H7 (cell line): Measurements from ENCODE around the gene XAB2. TPM values are rescaled to one million over a fixed set of nuclear protein-coding genes. Genes with fewer than 3 reads are reported as not detected.

Experiments used
- DNase-seq: peaks from one replicate; pipeline ENCODE4 v3.0.0; 2012
- H3K27me3 ChIP-seq: 2 replicates; pipeline ENCODE4 v1.6.0; 2011; ENCODE audit warnings: mild to moderate bottlenecking, low read length; ENCODE audit not compliant: control insufficient read depth, insufficient read depth
- H3K36me3 ChIP-seq: replicated peaks from 2 replicates; pipeline ENCODE4 v1.5.1; 2011; ENCODE audit warnings: low read length; ENCODE audit not compliant: control insufficient read depth, insufficient read depth
- H3K4me3 ChIP-seq: 2 replicates; pipeline ENCODE4 v1.5.1; 2011; ENCODE audit warnings: low read depth, mild to moderate bottlenecking, control low read depth, low read length, moderate library complexity; ENCODE audit not compliant: insufficient read depth
- total RNA-seq: library from RNA; depleted of rRNA; stranded (reverse); fragments of >200 nt; shearing (Covaris generic); gene quantifications from 2 replicates; pipeline ENCODE4 v1.2.3, GENCODE V29; 2014; rRNA removed

Gene XAB2
- 79.6 and 81.1 TPM in 2 replicates for total RNA-seq

DNA sequence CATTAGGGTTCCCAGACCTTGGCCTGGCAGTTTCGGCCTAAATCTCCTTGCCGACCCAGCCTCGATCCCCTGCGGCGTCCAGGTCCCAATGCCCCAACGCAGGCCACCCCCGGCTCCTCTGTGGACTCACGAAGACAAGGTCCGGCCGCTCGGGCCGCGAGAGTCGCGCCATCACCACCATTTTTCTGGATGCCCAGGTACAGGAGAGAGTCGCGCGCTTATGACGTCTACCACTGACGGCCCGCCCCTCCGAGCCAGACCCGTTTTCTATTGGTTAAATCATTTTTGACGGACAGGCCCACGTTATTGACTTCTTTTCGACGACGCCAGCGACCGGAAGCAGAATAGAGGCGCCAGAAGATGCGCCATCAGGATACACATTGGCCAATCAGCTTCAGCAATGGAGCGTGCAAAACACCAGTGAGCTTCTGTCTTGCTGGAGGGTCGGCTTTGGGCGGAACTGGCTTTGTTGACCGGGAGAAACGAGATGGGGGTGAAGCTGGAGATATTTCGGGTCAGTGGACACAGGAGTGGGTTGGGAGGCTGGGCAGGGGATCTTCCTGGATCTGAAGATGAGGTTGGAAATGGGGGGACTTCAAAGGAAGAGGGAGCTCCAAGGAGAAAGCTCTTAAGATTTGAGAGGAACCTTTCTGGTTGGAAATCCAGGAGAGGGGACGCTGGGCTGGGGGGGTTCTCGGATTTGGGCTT is at the start of gene XAB2, which contains the start of gene PET100:
Gene XAB2 (minus strand): TSS at position 199 of the 708 bp plus-strand sequence. CDS start 18 bp downstream, at position 181.
Gene PET100 (plus strand): TSS at position 447 of the 708 bp plus-strand sequence. CDS start 41 bp downstream, at position 488.
- Histone ChIP-seq H3K4me3 (peak within 1 kb of the TSS; percentile 95), H3K36me3 (peaks cover 4% of the 10 kb centered on the region), H3K27me3 (no peaks in the 10 kb centered on the region; the same call in 1 of the 2 replicates)
- peak; percentile 99 for DNase-seq

DNA sequence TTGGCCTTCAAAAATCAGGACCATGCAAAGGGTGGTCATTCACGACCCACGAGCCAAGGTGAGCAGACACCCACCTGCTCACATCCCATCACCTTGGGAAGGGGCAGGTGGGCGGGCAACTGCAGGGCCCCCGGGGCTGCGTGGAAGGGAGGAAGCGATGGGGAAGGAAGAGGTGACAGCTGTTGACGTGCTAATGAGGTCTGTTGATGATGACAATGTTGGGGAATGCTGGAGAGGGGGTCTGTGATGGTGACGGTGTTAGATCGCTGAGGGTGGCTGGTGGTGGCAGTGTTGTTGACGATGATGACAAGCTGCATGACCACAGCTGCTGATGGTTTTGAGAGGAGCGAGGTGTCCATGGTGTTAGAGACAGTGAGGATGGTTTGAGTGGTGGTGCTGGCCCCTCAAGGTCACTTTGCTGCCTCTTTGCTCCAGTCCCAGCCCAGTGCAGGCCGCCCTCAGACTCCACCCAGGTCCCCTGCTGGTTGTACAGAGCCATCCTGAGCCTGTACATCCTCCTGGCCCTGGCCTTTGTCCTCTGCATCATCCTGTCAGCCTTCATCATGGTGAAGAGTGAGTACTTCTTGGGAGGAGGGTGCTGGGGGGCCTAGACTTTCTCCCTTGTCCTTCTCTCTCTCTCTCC is 48.4 kb upstream of the XAB2 start:
- DNase-seq = no peak
- Histone ChIP-seq H3K4me3 (no peak overlapping the region; the same call in 1 of the 2 replicates), H3K36me3 (peaks cover 2% of the 10 kb centered on the region; the same call in 1 of the 2 replicates), H3K27me3 (peaks cover 7% of the 10 kb centered on the region; the same call in 1 of the 2 replicates)

DNA sequence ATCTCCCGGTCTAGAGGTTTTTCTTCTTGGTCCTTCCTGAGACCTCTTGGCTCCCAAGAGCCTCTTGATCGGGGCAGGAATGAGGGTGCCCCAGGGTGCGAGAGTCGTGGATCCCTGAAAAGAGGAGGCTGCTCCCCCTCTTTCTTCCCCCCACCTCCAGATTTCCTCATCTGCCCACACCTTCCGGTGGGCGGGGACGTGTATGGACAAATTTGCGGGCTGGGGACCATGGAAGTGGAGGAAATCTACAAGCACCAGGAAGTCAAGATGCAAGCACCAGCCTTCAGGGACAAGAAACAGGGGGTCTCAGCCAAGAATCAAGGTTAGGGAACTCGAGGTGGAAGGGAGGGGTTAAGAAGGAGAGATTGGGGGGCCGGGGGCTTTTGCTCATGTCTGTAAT is 47.5 kb upstream of the XAB2 start, which contains the start of gene MCEMP1:
Gene MCEMP1 (plus strand): TSS at position 237 of the 400 bp plus-strand sequence. CDS start 31 bp downstream, at position 268.
- Histone ChIP-seq H3K27me3 (peaks cover 12% of the 10 kb centered on the region), H3K36me3 (no peaks in the 10 kb centered on the region), H3K4me3 (no peak within 1 kb of the TSS)
- DNase-seq = no peak

DNA sequence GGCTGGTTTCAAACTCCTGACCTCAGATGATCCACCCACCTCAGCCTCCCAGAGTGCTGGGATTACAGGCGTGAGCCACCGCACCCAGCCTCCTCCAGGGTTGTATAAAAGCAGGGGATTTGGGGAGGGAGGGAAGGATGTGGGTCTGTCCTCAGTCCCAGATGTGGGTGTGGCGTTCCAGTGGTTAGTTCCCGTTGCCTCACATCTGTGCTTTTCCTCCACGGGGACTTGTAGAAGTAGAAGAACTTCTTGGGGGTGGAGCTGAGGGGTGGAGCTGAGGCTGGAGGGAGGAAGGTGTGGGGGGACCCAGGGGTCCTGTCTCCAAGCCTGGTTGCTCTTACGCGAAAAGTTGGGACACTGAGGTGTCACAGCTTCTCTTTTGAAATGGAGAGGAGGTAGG is 47.0 kb upstream of the XAB2 start:
- peaks cover 12% of the 10 kb centered on the region for H3K27me3 ChIP-seq
- DNase-seq = no peak
- no peaks in the 10 kb centered on the region for H3K36me3 ChIP-seq
- no peak overlapping the region for H3K4me3 ChIP-seq

DNA sequence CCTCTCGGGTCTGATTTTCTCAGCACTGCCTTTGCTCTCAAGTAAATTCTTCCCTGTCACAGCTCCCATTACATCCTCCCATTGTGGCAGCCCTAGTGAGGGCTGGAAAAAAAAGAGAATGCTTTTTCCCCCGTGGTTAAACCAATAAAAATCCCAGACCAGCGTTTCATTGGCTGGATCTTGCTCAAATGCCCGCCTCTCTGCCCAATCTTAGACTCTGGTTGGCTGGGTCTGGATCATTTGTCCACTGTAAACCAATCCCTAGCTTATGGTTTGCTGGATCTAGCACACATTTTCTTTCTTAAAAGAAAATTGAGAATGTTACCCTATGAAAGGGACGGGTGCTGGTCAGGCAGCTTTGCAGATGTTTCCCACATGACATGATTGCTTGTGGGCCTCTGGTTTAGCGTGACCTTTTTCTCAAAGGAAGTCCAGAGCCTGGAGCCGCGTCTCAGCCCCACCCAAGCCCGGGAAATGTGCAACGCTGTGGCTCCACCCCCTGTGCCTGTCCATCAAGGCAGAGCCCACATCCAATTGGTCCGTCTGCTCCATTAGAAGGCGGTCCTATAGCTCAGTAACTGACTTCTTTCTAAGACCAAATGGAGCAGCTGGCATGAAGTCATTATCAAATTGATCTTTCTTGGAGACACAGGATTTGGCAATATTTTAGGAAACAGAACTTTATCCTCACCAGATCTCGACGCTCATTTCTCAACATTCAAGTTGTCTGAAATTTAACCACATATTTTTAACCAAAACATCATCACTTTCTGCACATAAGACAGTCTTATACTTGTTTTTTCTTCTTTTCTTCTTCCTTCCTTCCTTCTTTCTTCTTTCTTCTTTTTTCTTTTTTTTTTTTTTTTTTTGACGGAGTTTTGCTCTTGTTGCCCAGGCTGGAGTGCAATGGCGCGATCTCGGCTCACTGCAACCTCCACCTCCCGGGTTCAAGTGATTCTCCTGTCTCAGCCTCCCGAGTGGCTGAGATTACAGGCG is 45.0 kb upstream of the XAB2 start:
- H3K27me3 ChIP-seq = peaks cover 23% of the 10 kb centered on the region
- peak; percentile 92 for DNase-seq
- no peaks in the 10 kb centered on the region for H3K36me3 ChIP-seq
- no peak overlapping the region for H3K4me3 ChIP-seq

DNA sequence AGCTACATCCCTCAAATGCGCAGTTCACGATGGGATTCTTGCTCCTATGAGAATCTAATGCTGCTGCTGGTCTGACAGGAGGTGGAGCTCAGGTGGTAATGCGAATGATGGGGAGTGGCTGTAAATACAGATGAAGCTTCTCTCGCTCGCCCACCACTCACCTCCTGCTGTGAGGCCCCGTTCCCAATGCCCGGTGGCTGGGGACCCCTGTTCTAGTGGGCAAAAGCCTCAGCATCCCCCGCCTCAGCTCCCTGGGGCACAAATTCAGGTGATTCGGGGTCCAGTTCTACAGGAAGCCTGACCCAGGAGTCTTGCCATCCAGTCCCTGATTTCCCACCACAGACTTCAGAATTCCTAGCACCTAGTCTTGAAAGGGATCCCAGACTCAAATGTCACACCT is 43.2 kb upstream of the XAB2 start:
- Histone ChIP-seq H3K36me3 (no peaks in the 10 kb centered on the region), H3K27me3 (peaks cover 26% of the 10 kb centered on the region), H3K4me3 (no peak overlapping the region)
- DNase-seq = no peak

DNA sequence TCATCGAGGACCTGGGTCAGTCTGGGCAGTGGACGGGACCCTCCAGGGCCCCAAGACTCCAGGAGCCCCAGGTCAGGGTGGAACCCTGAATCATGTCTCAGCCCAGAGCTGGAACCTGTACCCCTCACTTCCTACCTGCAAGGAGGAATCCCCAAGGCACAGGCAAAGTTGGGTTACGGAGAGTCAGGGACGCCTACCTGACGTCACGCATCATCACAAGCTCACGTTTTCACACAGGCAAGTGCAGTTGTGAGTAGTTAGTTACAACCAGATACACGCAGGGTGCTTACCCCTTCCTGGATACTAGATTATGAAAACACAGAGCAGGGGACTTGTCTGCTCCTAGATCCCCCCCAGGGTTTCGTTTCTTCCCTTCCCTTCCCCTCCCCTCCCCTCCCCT is 41.4 kb upstream of the XAB2 start:
- peaks cover 26% of the 10 kb centered on the region for H3K27me3 ChIP-seq
- no peaks in the 10 kb centered on the region for H3K36me3 ChIP-seq
- H3K4me3 ChIP-seq = peak overlapping the region; percentile 55
- no peak for DNase-seq

DNA sequence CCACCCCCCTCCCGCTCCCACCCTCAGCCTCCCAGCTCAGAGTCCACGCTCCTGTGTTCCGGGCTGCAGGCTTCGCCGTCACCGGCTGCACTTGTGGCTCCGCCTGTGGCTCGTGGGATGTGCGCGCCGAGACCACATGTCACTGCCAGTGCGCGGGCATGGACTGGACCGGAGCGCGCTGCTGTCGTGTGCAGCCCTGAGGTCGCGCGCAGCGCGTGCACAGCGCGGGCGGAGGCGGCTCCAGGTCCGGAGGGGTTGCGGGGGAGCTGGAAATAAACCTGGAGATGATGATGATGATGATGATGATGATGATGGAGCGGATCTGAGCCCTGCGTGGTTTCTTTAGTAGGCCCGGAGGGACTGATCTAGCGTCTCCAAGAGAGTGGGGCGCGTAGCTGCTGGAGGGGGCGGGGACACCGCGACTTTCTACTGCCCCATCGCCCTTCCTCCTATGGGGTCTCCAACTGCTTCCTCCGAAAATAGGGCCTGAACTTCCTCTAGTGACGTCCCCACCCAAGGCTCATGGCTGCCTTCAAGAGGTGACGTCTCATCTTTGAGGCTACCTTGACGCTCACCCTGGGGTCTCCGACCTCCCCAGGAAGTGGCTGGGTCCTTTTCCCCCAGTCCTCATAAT is 40.9 kb upstream of the XAB2 start:
- Histone ChIP-seq H3K36me3 (no peaks in the 10 kb centered on the region), H3K4me3 (peak overlapping the region; percentile 55), H3K27me3 (peaks cover 26% of the 10 kb centered on the region)
- peak; percentile 80 for DNase-seq

DNA sequence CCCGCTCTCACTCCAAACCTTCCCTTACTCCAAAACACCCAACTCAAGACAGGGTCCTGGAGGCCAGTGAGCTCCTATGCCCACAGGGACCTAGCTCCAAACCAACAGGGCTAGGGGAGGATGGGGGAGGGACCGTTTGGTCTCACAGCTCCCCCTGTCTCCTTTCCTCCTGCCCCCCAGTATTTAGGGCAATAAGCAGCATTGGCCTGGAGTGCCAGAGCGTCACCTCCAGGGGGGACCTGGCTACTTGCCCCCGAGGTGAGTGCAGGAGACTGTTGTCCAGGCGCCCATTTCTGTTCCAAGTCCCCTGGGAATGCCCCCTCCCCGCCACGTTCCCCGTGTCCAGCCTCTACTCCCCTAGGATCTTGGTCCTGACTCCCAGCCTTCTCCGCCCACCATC is 40.3 kb upstream of the XAB2 start:
- no peaks in the 10 kb centered on the region for H3K36me3 ChIP-seq
- DNase-seq = peak; percentile 65
- peak overlapping the region; percentile 55; the same call in 1 of the 2 replicates for H3K4me3 ChIP-seq
- peaks cover 26% of the 10 kb centered on the region for H3K27me3 ChIP-seq

DNA sequence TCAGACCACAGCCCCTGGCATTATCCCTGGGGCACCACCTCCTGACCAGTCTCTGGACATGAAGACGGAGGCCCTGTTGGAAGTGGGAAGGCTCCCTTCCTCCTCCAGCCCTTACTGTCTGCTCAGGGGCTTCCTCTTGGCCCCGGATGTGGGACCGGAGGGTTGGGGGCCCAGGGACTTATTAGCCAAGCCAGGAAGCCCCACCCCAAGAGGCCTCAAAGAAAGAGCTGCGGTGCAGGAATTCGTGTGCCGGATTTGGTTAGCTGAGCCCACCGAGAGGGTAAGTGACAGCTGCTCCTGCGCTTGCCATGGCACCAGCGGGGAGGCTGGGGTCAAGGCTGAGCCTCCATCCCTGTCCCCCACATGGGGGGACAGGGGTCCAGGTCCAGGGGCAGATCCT is 39.5 kb upstream of the XAB2 start, which contains the start of gene RETN:
Gene RETN (plus strand): TSS at position 208 of the 400 bp plus-strand sequence. CDS start 278 bp downstream, outside the sequence.
- H3K4me3 ChIP-seq = peak within 1 kb of the TSS; percentile 55; the same call in 1 of the 2 replicates
- peaks cover 26% of the 10 kb centered on the region for H3K27me3 ChIP-seq
- H3K36me3 ChIP-seq = no peaks in the 10 kb centered on the region

DNA sequence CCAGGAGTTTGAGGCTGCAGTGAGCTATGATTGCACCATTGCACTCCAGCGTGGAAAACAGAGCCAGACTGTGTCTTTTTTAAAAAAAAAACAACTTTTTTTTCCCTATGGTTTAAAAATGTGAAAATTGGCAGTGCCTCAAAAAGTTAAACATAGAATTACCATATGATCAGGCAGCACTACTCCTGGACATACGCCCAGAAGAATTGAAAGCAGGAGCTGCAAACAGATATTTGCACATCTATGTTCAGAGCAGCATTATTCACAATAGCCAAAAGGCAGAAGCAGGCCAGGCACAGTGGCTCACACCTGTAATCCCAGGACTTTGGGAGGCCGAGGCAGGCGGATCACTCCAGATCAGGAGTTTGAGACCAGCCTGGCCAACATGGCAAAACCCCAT is 35.7 kb upstream of the XAB2 start:
- Histone ChIP-seq H3K4me3 (no peak overlapping the region), H3K36me3 (no peaks in the 10 kb centered on the region), H3K27me3 (peaks cover 12% of the 10 kb centered on the region)
- no peak for DNase-seq

More for the DNA sequence above, 39.5 kb upstream of the XAB2 start, which contains the start of gene RETN:
- DNase-seq = no peak

DNA sequence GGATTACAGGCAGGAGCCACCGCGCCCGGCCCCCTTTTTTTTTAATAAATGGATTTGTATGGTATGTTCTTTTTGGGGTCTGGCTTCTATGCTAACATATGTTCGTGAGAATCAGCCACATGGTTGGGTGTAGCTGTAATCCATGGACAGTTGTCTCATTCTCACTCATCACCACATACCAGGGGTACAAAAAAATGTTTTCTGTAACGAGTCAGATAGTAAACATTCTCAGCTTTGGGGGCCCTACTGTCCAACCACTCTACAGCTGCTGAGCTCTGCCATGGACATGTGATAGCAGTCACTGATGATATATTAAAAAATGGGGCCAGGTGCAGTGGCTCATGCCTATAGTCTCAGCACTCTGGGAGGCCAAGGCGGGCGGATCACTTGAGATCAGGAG is 34.4 kb upstream of the XAB2 start:
- no peaks in the 10 kb centered on the region for H3K36me3 ChIP-seq
- H3K27me3 ChIP-seq = no peaks in the 10 kb centered on the region
- no peak overlapping the region for H3K4me3 ChIP-seq
- no peak for DNase-seq

DNA sequence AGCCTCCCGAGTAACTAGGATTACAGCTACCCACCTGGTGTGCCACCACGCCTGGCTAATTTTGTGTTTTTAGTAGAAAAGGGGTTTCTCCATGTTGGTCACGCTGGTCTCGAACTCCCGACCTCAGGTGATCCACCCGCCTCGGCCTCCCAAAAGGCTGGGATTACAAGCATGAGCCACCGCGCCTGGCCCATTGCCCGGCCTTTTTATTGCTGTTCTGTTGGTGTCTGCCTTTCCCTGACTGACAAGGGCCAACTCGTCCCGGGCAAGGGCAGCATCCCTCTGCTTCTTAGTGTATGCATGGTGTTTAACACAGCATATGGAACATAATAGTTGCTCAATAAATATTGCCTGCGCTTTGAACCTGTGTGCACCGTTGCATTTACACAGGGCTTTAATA is 33.3 kb upstream of the XAB2 start:
- DNase-seq = no peak
- H3K36me3 ChIP-seq = no peaks in the 10 kb centered on the region
- no peaks in the 10 kb centered on the region; the same call in 1 of the 2 replicates for H3K27me3 ChIP-seq
- H3K4me3 ChIP-seq = no peak overlapping the region
